Hepatocyte (in vitro differentiated cells): ENCODE results near the gene SCRG1. TPM values are rescaled to one million over a fixed set of nuclear protein-coding genes. Genes with fewer than 3 reads are reported as not detected.

Experiments used
- DNase-seq: peaks from one replicate; pipeline ENCODE4 v3.0.0-alpha.2; 2016; ENCODE audit warnings: low spot score
- H2AFZ ChIP-seq: fragments of 200-600 bp; sonication (generic); 2 replicates; pipeline ENCODE4 v1.6.0; 2016; ENCODE audit warnings: antibody characterized with exemption, mild to moderate bottlenecking
- H3K27ac ChIP-seq: fragments of 200-600 bp; sonication (generic); 2 replicates; pipeline ENCODE4 v1.5.1; 2016; ENCODE audit warnings: mild to moderate bottlenecking
- H3K27me3 ChIP-seq: fragments of 200-600 bp; sonication (generic); 2 replicates; pipeline ENCODE4 v1.6.1; 2016
- H3K36me3 ChIP-seq: fragments of 200-600 bp; sonication (generic); replicated peaks from 2 replicates; pipeline ENCODE4 v1.5.1; 2016; ENCODE audit warnings: low read depth; ENCODE audit not compliant: insufficient read depth
- H3K4me1 ChIP-seq: fragments of 200-600 bp; sonication (generic); 2 replicates; pipeline ENCODE4 v1.5.1; 2016; ENCODE audit warnings: mild to moderate bottlenecking, moderate library complexity; ENCODE audit not compliant: insufficient read depth
- H3K4me2 ChIP-seq: fragments of 200-600 bp; sonication (generic); 2 replicates; pipeline ENCODE4 v1.6.0; 2016
- H3K4me3 ChIP-seq: fragments of 200-600 bp; sonication (generic); 2 replicates; pipeline ENCODE4 v1.5.1; 2016; ENCODE audit warnings: mild to moderate bottlenecking
- H3K79me2 ChIP-seq: fragments of 200-600 bp; sonication (generic); 2 replicates; pipeline ENCODE4 v1.6.0; 2017; ENCODE audit warnings: mild to moderate bottlenecking
- H3K9me2 ChIP-seq: fragments of 200-600 bp; sonication (generic); replicated peaks from 2 replicates; pipeline ENCODE4 v1.6.0; 2017; ENCODE audit warnings: mild to moderate bottlenecking; ENCODE audit not compliant: insufficient read depth
- H3K9me3 ChIP-seq: fragments of 200-600 bp; sonication (generic); 2 replicates; pipeline ENCODE4 v1.5.1; 2016; ENCODE audit warnings: low read depth, mild to moderate bottlenecking
- H4K20me1 ChIP-seq: fragments of 200-600 bp; sonication (generic); 2 replicates; pipeline ENCODE4 v1.6.0; 2016; ENCODE audit warnings: mild to moderate bottlenecking; ENCODE audit not compliant: insufficient read depth, poor library complexity, severe bottlenecking
- EZH2 ChIP-seq: fragments of 200-600 bp; sonication (generic); IDR thresholded peaks from 2 replicates; pipeline ENCODE4 v1.6.1; 2016; ENCODE audit warnings: antibody characterized with exemption, mild to moderate bottlenecking, borderline replicate concordance
- EZH2phosphoT487 ChIP-seq: fragments of 200-600 bp; sonication (generic); IDR thresholded peaks from one replicate; pipeline ENCODE4 v1.6.1; 2018; ENCODE audit warnings: antibody characterized with exemption, mild to moderate bottlenecking, low read depth, moderate library complexity; ENCODE audit not compliant: unreplicated experiment, severe bottlenecking
- WGBS: methylation state at CpG from one replicate; pipeline ENCODE4 v1.1.6; 2016; ENCODE audit warnings: low lambda C conversion rate; ENCODE audit errors: missing lambda C conversion rate; 5-methylcytosine and 5-hydroxymethylcytosine counted together
- polyA plus RNA-seq: library from polyadenylated mRNA; unstranded; fragments of >200 nt; fragmentation: Nextera tagmentation; extraction: Ambion mirVana; gene quantifications from 2 replicates; pipeline ENCODE4 v1.2.1, GENCODE V29; 2016
- total RNA-seq: library from RNA; depleted of rRNA; stranded (reverse); fragments of >200 nt; gene quantifications from 2 replicates; pipeline ENCODE4 v1.2.3, GENCODE V29; 2014
- TF ChIP-seq, protein P1 (sequence below): fragments of 200-600 bp; sonication (generic); IDR thresholded peaks from 2 replicates; pipeline ENCODE4 v1.5.1; 2016; ENCODE audit warnings: antibody characterized with exemption, mild to moderate bottlenecking; ENCODE audit not compliant: poor library complexity

Gene SCRG1
- total and polyA plus RNA-seq, 2 experiments from 2014 or later = 2.1 to 5.1 TPM

DNA sequence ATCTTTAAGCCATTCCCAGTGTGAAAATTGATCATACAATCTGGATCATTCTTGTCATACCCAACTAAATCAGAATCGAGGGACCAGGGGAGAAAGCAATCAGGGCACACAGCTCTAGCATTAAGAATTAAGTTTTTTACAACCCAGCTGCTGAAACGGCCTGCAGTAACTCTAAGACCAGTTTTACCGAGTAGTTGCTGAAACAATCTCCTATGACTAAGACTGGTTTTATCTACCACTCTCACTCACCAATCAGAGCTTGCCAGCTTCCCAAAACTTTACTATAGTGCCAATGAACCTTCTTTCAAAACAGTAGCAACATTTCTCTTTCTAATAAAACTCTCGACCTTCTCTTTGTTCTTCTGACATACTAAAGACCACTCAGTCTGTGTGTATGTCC is 31.0 kb downstream of the SCRG1 start:
- 54% methylated on average over 4 of the region's 4 CpGs for WGBS
- H3K4me2 ChIP-seq = no peak overlapping the region

DNA sequence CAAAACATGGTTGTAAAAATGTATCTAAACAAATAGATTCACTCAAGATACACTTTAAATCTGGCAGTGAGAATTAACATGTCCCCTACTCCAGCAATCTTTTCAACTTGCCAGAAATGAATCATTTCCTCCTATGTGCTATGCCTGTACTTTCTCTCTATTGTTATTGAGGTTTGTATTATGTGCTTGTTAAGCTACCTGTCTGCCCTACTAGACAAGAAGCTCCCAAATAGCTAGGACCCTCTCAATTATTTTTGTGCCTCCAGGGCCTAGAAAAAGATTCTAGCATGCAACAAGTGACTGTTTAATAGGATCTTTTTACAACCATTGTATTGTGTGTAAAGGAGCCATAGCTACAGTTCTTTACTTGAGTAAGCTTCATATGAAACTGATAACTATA is 31.6 kb downstream of the SCRG1 start:
- Histone ChIP-seq H3K4me2 (no peak overlapping the region), H4K20me1 (no peaks in the 10 kb centered on the region), H3K27ac (no peak overlapping the region), H3K4me1 (no peaks in the 10 kb centered on the region), H3K9me2 (no peaks in the 10 kb centered on the region), H3K79me2 (no peaks in the 10 kb centered on the region), H2AFZ (no peak overlapping the region), H3K4me3 (no peak overlapping the region), H3K9me3 (no peaks in the 10 kb centered on the region), H3K27me3 (no peaks in the 10 kb centered on the region), H3K36me3 (no peaks in the 10 kb centered on the region)
- no peak for TF ChIP-seq EZH2phosphoT487
- TF ChIP-seq EZH2 = no peak
- TF ChIP-seq, protein P1, sequence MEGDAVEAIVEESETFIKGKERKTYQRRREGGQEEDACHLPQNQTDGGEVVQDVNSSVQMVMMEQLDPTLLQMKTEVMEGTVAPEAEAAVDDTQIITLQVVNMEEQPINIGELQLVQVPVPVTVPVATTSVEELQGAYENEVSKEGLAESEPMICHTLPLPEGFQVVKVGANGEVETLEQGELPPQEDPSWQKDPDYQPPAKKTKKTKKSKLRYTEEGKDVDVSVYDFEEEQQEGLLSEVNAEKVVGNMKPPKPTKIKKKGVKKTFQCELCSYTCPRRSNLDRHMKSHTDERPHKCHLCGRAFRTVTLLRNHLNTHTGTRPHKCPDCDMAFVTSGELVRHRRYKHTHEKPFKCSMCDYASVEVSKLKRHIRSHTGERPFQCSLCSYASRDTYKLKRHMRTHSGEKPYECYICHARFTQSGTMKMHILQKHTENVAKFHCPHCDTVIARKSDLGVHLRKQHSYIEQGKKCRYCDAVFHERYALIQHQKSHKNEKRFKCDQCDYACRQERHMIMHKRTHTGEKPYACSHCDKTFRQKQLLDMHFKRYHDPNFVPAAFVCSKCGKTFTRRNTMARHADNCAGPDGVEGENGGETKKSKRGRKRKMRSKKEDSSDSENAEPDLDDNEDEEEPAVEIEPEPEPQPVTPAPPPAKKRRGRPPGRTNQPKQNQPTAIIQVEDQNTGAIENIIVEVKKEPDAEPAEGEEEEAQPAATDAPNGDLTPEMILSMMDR = no peak
- no peak for DNase-seq

More for the DNA sequence above, 31.0 kb downstream of the SCRG1 start:
- no peak for TF ChIP-seq EZH2phosphoT487
- TF ChIP-seq, protein P1 = no peak
- no peak for TF ChIP-seq EZH2
- Histone ChIP-seq H3K27ac (no peak overlapping the region), H3K36me3 (no peaks in the 10 kb centered on the region), H3K9me2 (no peaks in the 10 kb centered on the region), H2AFZ (no peak overlapping the region), H4K20me1 (no peaks in the 10 kb centered on the region), H3K4me1 (no peaks in the 10 kb centered on the region), H3K27me3 (no peaks in the 10 kb centered on the region), H3K79me2 (peaks cover 4% of the 10 kb centered on the region), H3K4me3 (no peak overlapping the region), H3K9me3 (no peaks in the 10 kb centered on the region)
- no peak for DNase-seq

DNA sequence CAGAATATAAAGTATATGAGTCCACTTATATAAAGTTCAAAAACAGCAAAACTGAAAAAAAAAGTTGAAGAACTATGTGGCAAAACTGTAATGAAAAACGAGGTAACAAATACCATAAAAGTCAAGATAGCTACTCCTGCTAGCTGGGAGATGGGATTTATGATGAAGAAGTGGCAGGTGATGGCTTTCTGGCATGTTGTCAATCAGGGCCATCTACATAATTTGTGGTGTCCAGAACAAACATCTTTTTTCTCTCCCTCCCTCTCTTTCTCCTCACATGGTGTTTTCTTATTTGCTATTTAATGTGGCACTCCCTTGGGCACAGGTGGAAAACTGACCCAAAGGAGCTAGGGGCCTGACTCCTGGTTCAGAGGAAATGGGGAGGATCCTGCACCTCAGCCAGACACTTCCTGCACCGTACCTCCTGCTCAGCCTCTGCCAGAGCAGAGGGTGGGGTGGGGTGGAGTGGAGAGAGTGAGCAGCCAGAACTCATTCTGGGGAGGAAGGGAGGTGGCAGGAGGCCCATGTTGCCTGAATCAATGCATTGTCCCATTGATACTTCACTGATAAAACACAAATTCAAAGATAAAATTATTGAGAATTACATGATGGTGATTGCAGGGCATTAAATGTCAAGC is 33.4 kb downstream of the SCRG1 start:
- Histone ChIP-seq H3K4me2 (no peak overlapping the region), H3K27me3 (peaks cover 4% of the 10 kb centered on the region), H2AFZ (no peak overlapping the region), H3K4me1 (no peaks in the 10 kb centered on the region), H3K9me3 (no peaks in the 10 kb centered on the region), H3K27ac (no peak overlapping the region), H3K9me2 (no peaks in the 10 kb centered on the region), H3K36me3 (no peaks in the 10 kb centered on the region), H4K20me1 (no peaks in the 10 kb centered on the region), H3K79me2 (no peaks in the 10 kb centered on the region), H3K4me3 (no peak overlapping the region)
- DNase-seq = no peak
- 50% methylated on average over 2 of the region's 2 CpGs for WGBS
- TF ChIP-seq, protein P1 = no peak
- TF ChIP-seq EZH2phosphoT487 (no peak), EZH2 (no peak)

DNA sequence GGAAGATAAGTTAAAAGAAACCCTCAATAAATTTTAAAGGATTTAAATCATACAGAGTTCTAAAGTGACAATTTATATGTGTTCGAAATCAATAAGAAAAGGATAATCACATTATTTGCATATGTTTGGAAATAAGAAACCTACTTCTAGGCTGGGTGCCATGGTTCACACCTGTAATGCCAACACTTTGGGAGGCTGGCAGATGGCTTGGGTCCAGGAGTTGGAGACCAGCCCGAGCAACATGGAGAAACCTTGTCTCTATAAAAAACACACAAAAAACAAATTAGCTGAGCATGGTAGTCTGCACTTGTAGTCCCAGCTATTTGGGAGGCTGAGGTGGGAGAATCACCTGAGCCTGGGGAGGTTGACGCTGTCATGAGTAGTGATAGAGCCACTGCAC is 36.2 kb downstream of the SCRG1 start:
- Histone ChIP-seq H3K36me3 (no peaks in the 10 kb centered on the region), H3K27me3 (peaks cover 4% of the 10 kb centered on the region), H3K4me1 (no peaks in the 10 kb centered on the region), H4K20me1 (no peaks in the 10 kb centered on the region), H3K27ac (no peak overlapping the region), H3K4me2 (no peak overlapping the region), H3K4me3 (no peak overlapping the region), H3K9me2 (no peaks in the 10 kb centered on the region), H3K9me3 (no peaks in the 10 kb centered on the region), H2AFZ (no peak overlapping the region), H3K79me2 (no peaks in the 10 kb centered on the region)
- TF ChIP-seq, protein P1 = no peak
- TF ChIP-seq EZH2phosphoT487 = no peak
- TF ChIP-seq EZH2 = no peak
- DNase-seq = no peak
- 93% methylated on average over 3 of the region's 3 CpGs for WGBS
